Lower lobe of right lung (tissue), 2 donors: Measurements from ENCODE around the gene HS3ST3B1. TPM values are rescaled to one million over a fixed set of nuclear protein-coding genes. Genes with fewer than 3 reads are reported as not detected.

Experiments
- ATAC-seq, 2 donors: fragments of 200-7000 bp; cut with Tn5 transposase; one replicate each; pipeline ENCODE4 v1.9.1; 2020 to 2022; ENCODE audit warnings: mild to moderate bottlenecking in 2 of 2, moderate library complexity in 2 of 2
- DNase-seq: peaks from one replicate; pipeline ENCODE4 v3.0.0-alpha.2; 2020
- H3K27ac ChIP-seq: fragments of 200-600 bp; one replicate; pipeline ENCODE4 v1.8.0; 2022
- H3K27me3 ChIP-seq: fragments of 200-600 bp; one replicate; pipeline ENCODE4 v1.8.0; 2022; ENCODE audit warnings: low read depth
- H3K36me3 ChIP-seq: fragments of 200-600 bp; one replicate; pipeline ENCODE4 v1.8.0; 2022; ENCODE audit warnings: mild to moderate bottlenecking
- H3K4me1 ChIP-seq: fragments of 200-600 bp; one replicate; pipeline ENCODE4 v1.8.0; 2022
- H3K4me3 ChIP-seq: fragments of 200-600 bp; one replicate; pipeline ENCODE4 v1.8.0; 2022; ENCODE audit warnings: mild to moderate bottlenecking
- H3K9me3 ChIP-seq: fragments of 200-600 bp; one replicate; pipeline ENCODE4 v1.8.0; 2022
- CTCF ChIP-seq: fragments of 200-600 bp; IDR thresholded peaks from one replicate; pipeline ENCODE4 v1.8.0; 2022; ENCODE audit warnings: antibody characterized with exemption, mild to moderate bottlenecking
- intact Hi-C: fragments of 100-400 bp; cut with DNase I; formaldehyde crosslinking; loops from one replicate; pipeline ENCODE4 v1.11.0; 2022
- total RNA-seq: library from RNA; stranded (reverse); fragmentation: NEBNext Ultra II Directional; extraction: Animal tissue kit (Norgen Biotek cat#: 25700); gene quantifications from one replicate; pipeline ENCODE4 v1.2.1, GENCODE V29; 2021
- donor health status: DM: no; HTN: yes; CAD: no; lungs with severe emphysema.

The HS3ST3B1 gene
- total RNA-seq, 1 donor from 2014 or later, result 3.4 TPM

DNA sequence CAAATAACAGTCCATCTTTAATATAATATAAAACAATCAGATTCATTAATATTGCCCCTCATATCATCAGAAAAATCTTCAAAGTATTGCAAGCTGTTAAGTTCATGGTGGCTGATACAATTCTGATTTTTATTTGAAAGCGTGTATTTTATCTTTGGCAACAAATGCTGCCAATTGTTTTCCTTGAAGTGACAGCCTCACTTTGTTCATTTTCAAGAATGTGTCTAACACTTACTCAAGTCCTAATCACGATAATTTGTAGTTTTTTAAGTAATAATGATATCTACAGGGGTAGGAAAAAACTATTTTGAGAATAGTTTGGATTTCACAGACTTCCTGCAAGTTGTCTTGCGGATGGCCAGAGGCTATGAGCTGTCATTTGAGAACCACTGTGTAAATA lies 75.8 kb downstream of the HS3ST3B1 start:
- Histone ChIP-seq H3K27me3 (no peaks in the 10 kb centered on the region), H3K9me3 (no peaks in the 10 kb centered on the region), H3K27ac (no peak overlapping the region), H3K4me1 (no peaks in the 10 kb centered on the region), H3K4me3 (no peak overlapping the region), H3K36me3 (no peaks in the 10 kb centered on the region)
- intact Hi-C loops, result no loop called here
- DNase-seq (no peak), ATAC-seq (no peak)
- TF ChIP-seq CTCF, result no peak

DNA sequence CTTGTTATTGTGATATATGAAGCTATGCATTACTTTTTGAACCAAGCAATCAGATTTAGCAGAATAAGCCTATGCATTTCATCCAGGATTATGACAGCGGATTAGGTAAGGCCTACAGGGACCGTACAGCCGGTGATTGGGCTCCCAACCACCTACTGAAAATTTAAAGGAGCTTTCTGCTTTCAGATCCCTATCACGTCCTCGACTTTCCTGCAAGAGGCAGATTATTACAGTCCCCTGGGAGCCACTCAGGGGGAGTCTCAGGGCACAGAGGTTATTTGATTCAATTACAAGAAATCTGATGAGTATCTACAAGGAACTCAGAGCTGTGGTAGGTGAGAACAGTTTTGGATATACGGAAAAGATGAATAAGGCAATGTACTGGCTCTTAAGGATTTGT lies 80.7 kb downstream of the HS3ST3B1 start:
- no peaks in the 10 kb centered on the region for H3K4me1 ChIP-seq
- TF ChIP-seq CTCF, result no peak
- no peaks in the 10 kb centered on the region for H3K36me3 ChIP-seq
- H3K4me3 ChIP-seq, result no peak overlapping the region
- no peak for DNase-seq
- intact Hi-C loops, result no loop called here
- no peak overlapping the region for H3K27ac ChIP-seq
- no peaks in the 10 kb centered on the region for H3K27me3 ChIP-seq
- no peaks in the 10 kb centered on the region for H3K9me3 ChIP-seq
- no peak for ATAC-seq

- no peak for DNase-seq
- peaks cover 6% of the 10 kb centered on the region for H3K9me3 ChIP-seq
- TF ChIP-seq CTCF, result no peak
- H3K27me3 ChIP-seq, result no peaks in the 10 kb centered on the region
- no peaks in the 10 kb centered on the region for H3K36me3 ChIP-seq
- no peak overlapping the region for H3K4me3 ChIP-seq
- no peak for ATAC-seq
- intact Hi-C loops, result no loop called here
- H3K27ac ChIP-seq, result no peak overlapping the region
- no peaks in the 10 kb centered on the region for H3K4me1 ChIP-seq
These were observed 86.2 kb downstream of the HS3ST3B1 start for GRCh38 chr17:14387036-14387435.

DNA sequence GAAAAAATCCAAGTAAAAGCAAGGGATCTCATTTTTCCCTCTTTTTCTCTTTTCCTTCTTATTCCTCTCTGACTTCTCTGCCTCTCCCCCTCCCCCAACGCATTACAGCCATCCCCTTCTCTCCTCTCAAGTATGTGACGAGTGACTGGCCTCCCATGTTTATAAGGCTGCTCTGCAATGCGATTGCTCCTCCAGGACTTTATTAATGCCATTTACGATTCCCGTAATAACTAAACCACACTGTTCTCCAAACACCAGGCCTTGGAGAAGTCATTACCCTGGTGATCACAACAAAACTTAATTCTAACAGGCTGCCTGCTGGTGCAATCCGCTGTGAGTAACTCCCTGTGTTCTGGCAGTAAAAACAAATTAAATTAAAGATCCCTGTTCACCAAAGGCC lies 88.8 kb downstream of the HS3ST3B1 start:
- DNase-seq, result no peak
- no peak for ATAC-seq
- intact Hi-C loops, result no loop called here

DNA sequence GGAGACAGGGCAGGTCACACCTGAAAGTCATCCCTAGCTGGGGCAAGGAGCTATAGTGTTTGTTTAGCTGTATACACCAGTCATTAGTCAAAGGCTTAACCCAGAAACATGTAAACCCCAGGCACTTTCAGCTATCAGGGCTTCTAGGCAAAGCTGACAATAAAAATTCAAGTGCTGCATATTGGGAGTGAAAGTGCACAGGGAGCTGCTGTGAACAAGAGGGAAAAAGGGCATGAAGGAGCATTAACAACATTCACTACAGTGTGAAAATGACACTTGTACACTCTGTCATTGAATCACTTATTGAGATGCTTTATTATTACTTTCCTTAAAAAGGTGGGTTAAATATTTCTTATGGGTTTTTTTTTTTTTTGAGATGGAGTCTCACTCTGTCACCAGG lies 92.8 kb downstream of the HS3ST3B1 start:
- intact Hi-C loops, result no loop called here
- Histone ChIP-seq H3K9me3 (peaks cover 6% of the 10 kb centered on the region), H3K36me3 (no peaks in the 10 kb centered on the region), H3K4me1 (no peaks in the 10 kb centered on the region), H3K27ac (no peak overlapping the region), H3K27me3 (no peaks in the 10 kb centered on the region), H3K4me3 (no peak overlapping the region)
- ATAC-seq (no peak), DNase-seq (no peak)
- TF ChIP-seq CTCF, result no peak

More for the DNA sequence above, 88.8 kb downstream of the HS3ST3B1 start:
- Histone ChIP-seq H3K4me1 (no peaks in the 10 kb centered on the region), H3K27me3 (no peaks in the 10 kb centered on the region), H3K36me3 (no peaks in the 10 kb centered on the region), H3K9me3 (peaks cover 6% of the 10 kb centered on the region), H3K27ac (no peak overlapping the region), H3K4me3 (no peak overlapping the region)
- TF ChIP-seq CTCF, result no peak

- no peak for DNase-seq
- no peaks in the 10 kb centered on the region for H3K36me3 ChIP-seq
- no peak overlapping the region for H3K27ac ChIP-seq
- peaks cover 6% of the 10 kb centered on the region for H3K9me3 ChIP-seq
- no peak overlapping the region for H3K4me3 ChIP-seq
- H3K4me1 ChIP-seq, result no peaks in the 10 kb centered on the region
- intact Hi-C loops, result no loop called here
- H3K27me3 ChIP-seq, result no peaks in the 10 kb centered on the region
- no peak for TF ChIP-seq CTCF
- ATAC-seq, result no peak
These were observed 94.4 kb downstream of the HS3ST3B1 start for GRCh38 chr17:14395255-14395654.
